HCT116 (cell line): Measurements from ENCODE around the gene SPDYE1.
"Not testable (repeated sequence)": the region's sequence is repeated elsewhere in the genome, so short reads cannot be mapped to it uniquely, and the experiment has no call there.

ENCODE experiments used
- ATF3 ChIP-seq: IDR thresholded peaks from 2 replicates; pipeline ENCODE4 v1.6.1; 2012
- CEBPB ChIP-seq: IDR thresholded peaks from 2 replicates; pipeline ENCODE4 v1.6.1; 2012; ENCODE audit warnings: low read depth
- CTCF ChIP-seq, 3 experiments: fragments of 200-600 bp in 1 of 3; sonication (generic) in 1 of 3; IDR thresholded peaks in 2 of 3; conservative IDR thresholded peaks in 1 of 3; 2 replicates each; pipeline ENCODE4 v1.5.1; 2012 to 2017; ENCODE audit warnings: low read depth in 2 of 3, low read length in 2 of 3, antibody characterized with exemption in 1 of 3, borderline replicate concordance in 1 of 3, control low read depth in 1 of 3, mild to moderate bottlenecking in 1 of 3, mixed read lengths in 1 of 3, mixed run types in 1 of 3, moderate library complexity in 1 of 3; ENCODE audit not compliant: insufficient read depth in 1 of 3
- EZH2 ChIP-seq: fragments of 200-600 bp; sonication (generic); IDR thresholded peaks from 2 replicates; pipeline ENCODE4 v1.6.1; 2017; ENCODE audit warnings: antibody characterized with exemption, mixed run types
- MAX ChIP-seq: IDR thresholded peaks from 2 replicates; pipeline ENCODE4 v1.6.1; 2012
- POLR2A ChIP-seq: IDR thresholded peaks from 2 replicates; pipeline ENCODE4 v1.7.0; 2011; ENCODE audit warnings: borderline replicate concordance; ENCODE audit not compliant: insufficient read depth, insufficient read length; ENCODE audit errors: extremely low read depth
- POLR2AphosphoS5 ChIP-seq: IDR thresholded peaks from 2 replicates; pipeline ENCODE4 v1.6.1; 2011; ENCODE audit warnings: mild to moderate bottlenecking, low read depth, low read length, moderate library complexity
- REST ChIP-seq: IDR thresholded peaks from 2 replicates; pipeline ENCODE4 v1.6.1; 2012; ENCODE audit warnings: low read depth
- SP1 ChIP-seq: IDR thresholded peaks from 2 replicates; pipeline ENCODE4 v1.6.1; 2012; ENCODE audit warnings: low read depth
- YY1 ChIP-seq: IDR thresholded peaks from 2 replicates; pipeline ENCODE4 v1.6.1; 2011; ENCODE audit warnings: low read length, low read depth, moderate library complexity, mild to moderate bottlenecking; ENCODE audit not compliant: insufficient replicate concordance; ENCODE audit errors: extremely low read depth
- ZFX ChIP-seq: fragments of 450-650 bp; IDR thresholded peaks from 2 replicates; pipeline ENCODE4 v1.6.1; 2017
- ZNF274 ChIP-seq: fragments of 200-500 bp; sonication (Bioruptor generic); IDR thresholded peaks from 2 replicates; pipeline ENCODE4 v1.6.1; 2014; ENCODE audit warnings: mild to moderate bottlenecking, low read depth, low read length, inconsistent platforms

DNA sequence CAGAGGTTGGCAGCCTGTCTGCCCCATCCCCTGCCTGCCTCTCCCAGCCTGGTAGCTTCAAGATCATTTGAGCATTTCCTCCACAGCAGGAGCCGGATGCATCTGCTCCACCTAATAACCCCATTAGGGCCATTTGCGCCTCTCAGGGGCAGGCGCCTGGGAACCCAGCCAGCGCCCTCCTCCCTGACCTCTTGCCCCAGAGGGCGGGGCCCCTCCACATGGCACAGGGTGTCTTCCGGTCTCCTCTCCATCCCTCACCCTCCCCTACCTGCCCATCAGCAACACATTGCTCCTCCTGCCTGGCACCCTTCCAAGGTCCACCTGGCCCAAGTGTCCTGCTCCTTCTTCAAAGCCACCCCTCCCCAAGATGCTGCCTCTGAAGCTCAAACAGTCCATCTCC is 14.8 kb upstream of the SPDYE1 start:
- TF ChIP-seq CTCF (IDR thresholded peaks at IDR 0.05 in 2 of 3, conservative IDR thresholded peaks at IDR 0.05 in 1 of 3; ENCODE audit: borderline replicate concordance in 1 of 3, insufficient read depth in 1 of 3, low read depth in 2 of 3, low read length in 2 of 3); ATF3; ZNF274; YY1; MAX; EZH2; CEBPB; POLR2AphosphoS5; ZFX; POLR2A; REST; SP1: not testable (repeated sequence)
